Measurements from ENCODE around the gene NAV2.

Gene NAV2

DNA sequence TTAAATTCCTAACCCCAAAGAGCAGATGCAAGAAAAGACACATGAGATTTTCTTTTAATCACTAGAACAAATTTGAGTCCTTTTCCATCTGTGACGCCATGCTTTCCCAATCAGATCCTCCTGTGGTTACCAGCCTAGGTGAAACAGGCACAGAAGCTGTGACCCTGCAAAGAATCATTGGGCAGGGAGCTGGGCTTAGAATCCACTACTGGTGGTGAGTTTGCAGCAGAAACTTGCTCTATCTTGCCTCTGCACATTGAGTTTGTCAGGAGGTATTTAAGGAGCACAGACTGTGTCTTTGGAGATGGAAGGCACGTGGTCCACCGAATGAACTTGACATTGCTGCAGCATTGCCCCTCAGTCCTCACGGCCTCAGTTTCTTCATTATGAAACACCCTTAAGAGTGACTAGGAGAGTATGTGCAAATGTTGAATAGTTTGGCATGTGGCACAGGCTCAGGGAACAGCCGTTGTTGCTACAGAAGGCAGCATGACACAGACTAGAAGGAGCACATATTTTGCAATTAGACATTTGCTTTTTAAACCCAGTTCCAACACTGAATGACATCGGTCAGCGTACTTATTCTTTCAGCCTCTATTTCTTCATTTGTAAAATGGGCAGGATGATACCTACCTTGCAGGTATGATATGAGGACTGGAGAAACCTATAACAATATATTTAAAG lies 320.1 kb downstream of the NAV2 start:
- no peak for DNase-seq

DNA sequence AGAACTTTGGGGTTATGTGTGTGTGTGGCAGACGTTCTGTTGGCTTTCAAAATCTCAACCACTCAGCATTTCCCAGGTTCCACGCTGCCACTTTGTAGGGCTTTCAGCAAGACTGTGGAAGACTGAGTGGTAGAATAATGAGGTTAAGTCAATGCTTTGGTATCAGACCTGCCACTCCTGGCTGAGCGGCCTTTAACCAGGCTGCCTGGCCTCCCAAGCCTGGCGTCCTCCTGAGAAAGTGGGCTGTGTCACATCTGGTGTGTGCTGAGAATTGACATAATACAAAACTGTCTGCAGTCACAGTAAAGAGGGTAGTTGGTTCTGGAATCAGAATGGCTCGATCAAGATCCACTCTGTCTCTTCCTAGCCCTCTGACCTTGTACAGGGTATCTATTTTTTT lies 321.2 kb downstream of the NAV2 start:
- no peak for DNase-seq

DNA sequence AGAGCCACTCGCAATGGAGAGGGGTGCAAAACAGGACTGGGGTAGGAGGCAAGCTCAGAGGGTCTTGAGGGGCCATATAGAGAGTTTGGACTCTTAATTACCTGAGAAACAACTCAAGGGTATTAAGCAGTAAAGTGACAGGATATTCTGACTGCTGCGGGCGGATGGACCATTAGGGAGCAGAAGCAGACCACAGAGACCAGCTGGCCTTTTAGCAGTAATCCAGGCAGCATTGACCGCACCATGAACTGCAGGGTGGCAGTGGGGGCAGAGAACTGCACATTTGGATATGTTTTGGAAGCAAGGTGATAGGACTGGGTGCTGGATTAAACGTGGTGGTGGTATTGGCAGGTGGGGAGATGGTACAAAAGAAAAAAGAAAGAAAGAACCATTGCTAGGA lies 322.3 kb downstream of the NAV2 start:
- DNase-seq, result no peak

DNA sequence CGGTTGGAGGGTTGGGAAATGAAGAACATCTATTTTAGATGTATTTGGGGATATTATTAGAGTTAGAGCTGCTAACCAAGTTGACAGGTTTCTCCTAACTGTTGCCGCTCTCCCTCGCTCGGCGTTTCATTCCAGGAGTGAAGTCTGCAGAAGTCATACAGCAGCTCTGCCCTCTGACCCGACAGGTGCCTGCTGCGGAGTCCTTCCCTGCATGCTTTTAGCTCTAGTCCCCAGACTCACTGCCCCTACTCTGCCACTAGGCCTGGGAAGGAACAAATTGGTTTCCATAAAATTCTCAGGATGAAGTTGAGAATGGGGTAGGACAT lies 322.7 kb downstream of the NAV2 start:
- no peak for DNase-seq

DNA sequence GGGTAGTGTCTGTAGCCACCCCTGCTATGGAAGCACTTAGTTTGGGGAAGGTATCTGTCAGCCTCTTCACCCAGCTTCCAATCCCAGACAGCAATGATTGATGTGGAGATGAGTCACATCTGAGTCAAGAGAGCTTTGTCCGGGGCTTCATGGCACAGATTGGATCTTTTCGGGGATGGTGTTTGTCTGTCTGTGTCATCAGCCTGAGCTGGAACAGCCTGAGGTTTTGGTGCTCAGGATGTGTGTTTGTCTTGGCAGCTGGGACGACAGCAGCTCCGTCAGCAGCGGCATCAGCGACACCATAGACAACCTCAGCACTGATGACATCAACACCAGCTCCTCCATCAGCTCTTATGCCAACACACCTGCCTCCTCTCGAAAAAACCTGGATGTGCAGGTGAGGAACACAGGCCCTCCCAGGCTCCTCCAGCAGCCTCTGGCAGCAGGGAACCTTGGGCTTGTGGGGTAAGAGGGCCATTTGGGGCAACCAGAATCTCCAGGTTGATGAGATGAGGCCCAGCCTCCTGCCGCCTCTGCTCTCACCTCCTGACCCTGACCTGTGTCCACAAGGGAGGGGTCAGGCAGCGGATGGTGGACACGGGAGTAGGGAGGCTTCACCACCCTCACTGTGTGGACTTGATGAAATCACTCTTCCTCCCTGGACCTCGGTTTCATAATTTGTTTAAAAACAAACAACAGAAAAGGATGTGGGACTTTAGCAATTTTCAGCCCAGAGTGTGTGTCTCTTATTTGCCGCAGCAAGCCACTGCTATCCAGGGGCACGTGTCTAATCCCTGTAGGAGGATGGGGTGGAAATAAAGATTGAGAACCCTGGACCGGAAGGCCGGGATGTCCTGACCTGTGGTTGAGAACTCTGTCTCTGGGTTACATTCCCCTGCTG lies 323.3 kb downstream of the NAV2 start:
- DNase-seq, result no peak

DNA sequence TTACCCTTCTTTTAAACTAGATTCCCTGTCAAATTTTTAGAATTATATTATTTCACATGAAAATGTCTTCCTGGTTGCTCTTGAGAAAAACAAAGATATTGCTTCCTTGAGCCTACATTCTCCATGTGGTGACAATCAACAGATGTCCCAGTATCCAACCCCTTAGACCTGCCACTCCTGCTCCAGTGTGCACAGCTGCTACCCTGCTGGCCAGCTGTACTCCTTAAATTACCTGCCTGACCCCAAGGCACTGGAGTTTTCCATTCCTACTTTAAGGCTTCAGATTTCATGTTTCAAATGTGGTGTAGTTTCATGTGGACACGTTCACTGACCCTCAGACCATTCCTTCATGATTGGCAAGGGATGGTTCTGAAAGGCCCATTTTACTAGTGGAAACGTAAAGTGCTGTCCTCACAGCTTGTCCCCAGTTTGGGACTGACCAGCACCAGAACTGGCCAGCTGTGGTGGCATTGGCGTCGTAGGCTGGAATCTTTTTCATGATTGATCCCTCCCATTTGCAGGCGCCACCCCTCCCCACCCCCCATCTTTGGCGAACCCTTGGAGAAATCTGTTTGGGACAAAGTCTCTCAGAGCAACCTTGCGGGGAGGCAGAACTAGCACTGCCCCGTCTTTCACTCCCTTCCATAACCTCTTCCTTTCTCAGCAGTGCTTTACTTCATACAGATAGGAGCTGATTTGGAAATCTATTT lies 324.1 kb downstream of the NAV2 start:
- DNase-seq, result no peak

DNA sequence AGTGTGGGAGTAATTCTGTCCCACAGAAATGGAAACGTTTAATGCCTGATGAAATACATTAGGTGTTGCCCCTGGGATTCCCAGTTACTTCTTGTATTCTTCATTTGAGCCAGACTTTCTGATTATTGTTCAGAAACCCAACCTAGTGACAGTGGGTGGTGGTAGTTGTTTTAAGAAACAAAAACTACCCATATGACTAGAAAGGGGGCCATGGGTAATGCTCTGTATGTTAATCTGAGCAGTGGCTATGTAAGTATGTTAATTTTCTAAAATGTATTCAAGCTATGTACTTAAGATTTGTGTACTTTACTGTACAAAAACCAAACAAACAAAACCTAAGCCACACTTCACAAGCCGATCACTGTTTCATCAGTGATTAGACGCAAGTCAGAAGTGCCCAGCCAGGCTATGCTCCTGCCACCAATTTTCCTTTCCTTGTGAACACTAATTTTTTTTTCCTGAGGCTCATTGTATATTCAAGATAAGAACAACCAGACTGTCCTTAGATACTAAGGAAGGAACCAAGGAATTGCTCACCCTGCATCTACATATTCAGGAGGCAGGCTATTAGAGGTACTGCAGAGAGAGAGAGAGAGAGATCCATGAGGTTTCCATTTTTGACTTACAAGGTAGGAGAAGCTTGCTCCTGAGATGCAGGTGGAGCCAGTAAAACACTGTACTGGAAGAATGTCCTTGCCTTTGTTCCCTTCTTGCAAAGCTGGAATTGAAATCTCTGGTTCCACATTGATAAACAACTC lies 324.9 kb downstream of the NAV2 start:
- DNase-seq, result no peak

DNA sequence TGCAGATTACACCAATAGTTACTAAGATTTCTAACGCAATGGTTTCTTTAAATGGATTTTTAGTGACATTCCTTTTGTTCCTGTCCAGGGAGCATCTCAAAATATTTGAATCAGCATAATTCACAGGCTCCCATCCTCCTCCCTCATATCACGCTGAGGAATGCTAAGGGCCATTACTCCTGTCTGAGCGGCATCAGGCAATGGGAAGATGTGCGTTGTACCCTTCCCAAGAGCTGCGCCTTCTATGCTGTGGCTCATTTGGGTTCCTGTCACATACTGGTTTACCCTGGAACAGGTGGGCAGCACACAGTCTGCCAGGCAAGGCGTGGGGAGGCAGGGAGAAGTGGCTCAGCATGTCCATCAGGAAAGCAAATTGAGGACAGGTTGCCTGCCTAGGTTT lies 325.8 kb downstream of the NAV2 start:
- no peak for DNase-seq

DNA sequence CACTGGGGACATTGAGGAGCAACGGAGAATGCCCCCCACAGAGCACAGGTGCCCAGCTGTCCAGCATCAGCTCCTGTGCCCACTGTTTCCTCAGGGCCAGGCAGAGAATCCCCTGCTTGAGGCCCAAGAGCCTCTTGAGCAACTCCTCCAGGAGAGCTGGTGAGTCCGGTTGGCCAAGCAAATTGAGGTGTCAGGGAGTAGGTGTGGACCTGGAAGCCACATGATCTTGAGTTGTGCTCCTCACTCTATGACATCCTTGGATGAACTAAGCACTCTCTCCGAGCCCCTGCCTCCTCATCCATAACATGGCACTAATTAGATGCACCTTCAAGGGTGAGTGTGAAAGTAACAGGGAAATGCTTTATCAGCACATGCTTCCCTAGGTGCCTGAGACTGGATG lies 326.3 kb downstream of the NAV2 start:
- no peak for DNase-seq

DNA sequence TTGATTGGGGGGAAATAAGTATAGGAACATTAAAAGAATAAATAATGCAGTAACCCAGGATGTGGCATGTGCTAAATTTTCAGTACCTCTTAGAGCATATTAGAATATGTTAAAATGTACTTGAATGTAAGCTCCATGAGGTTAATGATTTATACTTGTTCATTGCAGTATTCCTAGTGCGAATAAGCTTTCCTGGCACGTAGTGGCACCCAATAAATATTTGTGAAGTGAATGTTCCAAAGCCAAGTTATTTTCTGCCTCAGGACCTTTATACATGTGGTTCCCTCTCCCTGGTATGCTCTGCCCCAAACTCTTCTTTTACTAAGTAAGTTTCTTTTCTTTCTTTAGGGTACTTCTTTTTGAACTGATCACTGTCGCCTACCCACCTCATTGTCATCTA lies 328.9 kb downstream of the NAV2 start:
- DNase-seq, result no peak

DNA sequence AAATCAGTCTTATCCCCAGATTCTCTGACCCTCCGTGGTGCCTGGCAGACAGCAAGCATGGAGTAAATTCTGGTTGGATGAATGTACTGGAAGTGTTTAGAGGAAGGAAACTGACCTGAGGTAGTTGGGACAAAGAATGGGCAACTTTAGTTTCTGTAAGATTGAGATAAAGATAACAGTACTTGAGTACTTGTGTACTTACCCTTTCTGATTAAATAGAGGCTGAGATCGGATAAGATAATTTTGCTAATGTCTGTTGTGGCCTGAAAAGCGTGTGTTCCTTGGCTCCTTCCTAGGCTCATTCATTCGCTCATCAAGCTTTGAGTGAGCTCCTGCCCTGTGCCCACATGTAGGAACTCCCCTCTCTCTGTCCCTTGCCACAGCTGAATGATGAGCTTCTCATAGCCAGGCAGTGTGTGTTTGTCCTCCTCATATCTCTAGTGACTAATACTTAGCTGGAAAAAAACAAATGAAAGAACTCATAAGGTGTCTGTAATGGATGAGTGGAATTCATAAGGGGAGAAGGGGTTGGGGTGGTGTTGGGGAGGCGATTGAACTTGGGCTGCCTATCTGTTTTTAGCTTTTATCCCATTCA lies 329.5 kb downstream of the NAV2 start:
- no peak for DNase-seq

DNA sequence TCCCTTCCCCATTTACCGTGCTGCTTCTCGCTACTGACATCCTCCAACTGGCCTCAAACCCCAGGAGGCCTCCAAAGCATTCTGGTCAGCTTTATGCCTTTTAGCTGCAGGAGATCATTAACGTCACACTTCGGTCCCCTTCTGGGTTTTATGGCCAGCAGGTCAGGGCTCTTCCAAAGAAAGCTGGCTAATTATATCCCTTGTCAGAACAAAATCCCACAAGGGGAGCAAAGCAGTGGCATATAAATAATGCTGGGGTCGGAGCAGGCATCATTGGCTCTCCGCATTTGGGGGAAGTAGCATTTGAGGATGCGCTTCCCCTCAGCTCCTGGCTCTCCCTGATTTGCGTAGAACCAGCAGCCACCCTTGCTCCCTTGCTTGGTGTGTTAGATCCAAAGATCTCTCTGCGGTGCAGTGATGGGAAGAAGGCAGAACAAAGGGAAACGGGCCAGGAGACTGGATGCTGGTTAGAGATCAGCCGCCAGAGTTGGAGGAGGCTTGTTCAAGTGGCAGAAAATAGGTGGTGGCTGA lies 330.2 kb downstream of the NAV2 start:
- DNase-seq, result no peak

DNA sequence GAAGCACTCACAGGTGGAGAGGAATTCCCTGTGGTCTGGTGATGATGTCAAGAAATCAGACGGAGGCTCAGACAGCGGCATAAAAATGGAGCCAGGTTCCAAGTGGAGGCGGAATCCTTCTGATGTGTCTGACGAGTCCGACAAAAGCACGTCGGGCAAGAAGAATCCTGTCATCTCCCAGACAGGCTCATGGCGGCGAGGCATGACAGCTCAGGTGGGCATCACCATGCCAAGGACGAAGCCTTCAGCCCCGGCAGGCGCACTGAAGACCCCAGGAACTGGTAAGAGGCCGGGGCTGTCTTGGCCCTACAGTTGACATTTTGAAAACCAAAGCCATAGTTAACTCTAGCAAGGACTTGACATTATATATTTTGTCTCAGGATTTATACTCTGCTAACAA lies 331.4 kb downstream of the NAV2 start:
- DNase-seq, result no peak

DNA sequence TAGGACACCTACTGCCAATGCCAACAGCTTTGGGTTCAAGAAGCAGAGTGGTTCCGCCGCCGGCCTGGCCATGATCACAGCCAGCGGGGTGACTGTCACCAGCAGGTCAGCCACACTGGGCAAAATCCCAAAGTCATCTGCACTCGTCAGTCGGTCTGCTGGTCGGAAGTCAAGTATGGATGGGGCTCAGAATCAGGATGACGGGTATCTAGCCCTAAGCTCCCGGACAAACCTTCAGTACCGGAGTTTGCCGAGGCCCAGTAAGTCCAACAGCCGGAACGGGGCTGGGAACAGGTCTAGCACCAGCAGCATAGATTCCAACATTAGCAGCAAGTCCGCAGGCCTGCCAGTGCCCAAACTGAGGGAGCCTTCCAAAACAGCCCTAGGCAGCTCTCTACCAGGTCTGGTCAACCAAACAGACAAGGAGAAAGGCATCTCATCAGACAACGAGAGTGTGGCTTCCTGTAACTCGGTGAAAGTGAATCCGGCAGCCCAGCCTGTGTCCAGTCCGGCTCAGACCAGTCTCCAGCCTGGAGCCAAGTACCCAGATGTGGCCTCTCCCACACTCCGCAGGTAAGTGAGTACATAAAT lies 332.6 kb downstream of the NAV2 start:
- DNase-seq, result no peak

DNA sequence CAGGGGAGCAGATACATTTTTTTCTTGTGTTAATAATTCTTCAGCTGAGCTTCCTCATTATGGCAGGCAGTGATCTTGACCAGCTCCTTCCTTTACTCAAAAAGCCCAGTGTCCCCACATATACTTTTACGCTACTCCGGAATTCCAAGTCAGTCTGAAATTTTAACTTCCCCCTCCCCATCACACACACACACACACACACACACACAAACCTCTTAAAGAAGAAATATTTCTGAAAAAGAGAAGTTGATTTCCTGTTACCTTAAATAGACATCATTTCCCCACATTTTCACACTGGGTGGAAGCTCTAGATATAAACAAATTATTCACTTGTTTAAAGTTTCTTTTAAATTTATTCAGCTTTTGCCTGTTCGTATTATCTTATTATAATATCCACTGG lies 333.8 kb downstream of the NAV2 start:
- DNase-seq, result no peak

DNA sequence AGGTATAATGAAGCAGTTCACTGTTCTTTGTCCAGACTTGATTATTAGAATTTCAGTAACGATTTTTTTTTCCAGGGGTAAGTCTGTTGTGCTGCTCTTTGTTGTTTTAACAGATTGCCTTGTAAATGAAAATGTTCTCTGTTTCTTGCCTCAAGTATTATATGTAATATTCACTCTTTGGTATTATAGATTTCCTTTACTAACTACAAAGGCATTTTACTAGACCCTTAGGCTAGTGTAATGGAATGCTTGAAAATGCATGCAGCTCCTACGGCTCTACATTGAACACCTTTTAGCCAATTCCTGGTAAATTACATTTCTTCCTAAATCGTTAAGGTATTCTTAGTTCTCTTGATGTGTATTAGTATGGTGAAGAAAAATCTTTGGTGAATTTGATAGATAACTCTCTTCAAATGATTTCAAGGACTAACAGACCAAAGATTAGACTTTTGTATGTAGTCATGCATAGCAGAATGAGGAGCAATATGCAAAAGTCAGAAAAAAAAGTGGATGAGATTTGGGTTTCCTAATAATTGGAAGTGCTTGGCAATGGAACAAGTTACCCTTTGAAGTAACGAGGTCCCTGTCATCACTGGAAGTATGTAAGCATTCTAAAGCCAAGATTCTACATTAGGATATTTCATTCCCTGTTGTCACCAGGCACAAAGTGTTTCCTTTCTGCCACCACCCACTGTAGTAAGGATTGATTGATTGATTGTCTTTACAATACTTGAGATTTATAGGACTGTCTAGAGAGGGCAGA lies 334.6 kb downstream of the NAV2 start:
- DNase-seq, result no peak

DNA sequence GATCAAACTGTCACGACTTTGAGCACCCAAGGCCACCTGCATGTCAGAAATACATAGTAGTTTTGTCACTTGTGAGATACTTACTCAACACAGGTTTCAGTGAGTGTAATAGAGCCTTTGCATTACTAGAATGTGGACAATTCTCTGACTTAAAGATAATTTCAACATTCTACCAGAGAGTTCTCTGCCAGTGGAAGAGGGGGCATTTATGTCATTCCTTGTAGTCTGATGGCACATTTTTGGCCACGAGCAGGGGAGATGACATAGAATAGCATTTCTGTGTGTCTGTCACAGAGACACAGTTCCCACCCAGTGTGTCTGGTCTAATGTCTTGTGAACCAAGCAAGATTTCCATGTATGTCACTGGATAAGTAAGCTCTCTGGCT lies 335.1 kb downstream of the NAV2 start:
- DNase-seq, result no peak

DNA sequence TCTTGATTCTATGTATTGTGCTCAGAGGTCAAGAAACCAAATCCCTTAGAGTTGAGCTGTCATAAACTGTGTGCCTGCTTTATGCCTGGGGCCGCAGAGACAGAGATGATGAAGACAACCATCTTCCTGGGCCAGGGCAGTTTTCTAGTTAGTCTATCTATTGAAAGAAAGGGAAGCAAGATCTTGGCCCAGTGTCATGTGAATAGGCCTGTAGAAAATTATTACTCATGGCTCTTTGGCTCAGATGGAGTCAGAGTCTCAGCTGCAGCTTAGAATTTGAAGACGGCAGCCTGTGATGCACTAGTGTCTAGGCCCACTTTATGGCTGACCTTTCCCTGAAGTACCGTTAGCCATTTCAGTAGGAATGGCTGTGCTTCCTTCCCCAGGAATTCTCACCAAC lies 335.6 kb downstream of the NAV2 start:
- no peak for DNase-seq

DNA sequence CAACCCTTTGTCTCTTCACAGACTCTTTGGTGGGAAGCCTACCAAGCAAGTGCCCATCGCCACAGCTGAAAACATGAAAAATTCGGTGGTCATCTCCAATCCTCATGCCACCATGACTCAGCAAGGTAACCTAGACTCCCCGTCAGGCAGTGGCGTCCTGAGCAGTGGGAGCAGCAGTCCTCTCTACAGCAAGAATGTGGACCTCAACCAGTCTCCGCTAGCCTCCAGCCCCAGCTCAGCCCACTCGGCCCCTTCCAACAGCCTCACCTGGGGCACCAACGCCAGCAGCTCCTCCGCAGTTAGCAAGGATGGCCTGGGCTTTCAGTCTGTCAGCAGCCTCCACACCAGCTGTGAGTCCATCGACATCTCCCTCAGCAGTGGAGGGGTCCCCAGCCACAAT lies 336.1 kb downstream of the NAV2 start:
- no peak for DNase-seq

DNA sequence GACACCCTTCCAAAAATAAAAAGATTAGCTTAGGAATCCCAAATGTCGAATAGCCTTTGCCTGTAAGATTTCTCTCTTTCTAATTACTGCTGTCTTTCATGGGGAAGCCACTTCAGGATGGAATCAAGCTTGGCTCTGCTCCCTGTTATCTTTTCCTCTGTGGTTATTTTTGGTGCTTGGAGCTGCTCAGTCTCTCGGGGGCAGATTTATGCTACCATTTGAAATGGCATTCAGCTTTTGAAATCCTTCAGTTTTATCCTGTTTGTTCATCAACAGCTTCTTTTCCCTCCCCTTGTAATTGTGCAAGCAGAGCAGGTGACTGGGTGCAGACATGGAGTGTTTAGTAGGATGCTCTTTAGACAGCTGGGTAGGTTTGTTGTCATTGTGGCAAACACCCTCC lies 336.6 kb downstream of the NAV2 start:
- DNase-seq, result no peak

DNA sequence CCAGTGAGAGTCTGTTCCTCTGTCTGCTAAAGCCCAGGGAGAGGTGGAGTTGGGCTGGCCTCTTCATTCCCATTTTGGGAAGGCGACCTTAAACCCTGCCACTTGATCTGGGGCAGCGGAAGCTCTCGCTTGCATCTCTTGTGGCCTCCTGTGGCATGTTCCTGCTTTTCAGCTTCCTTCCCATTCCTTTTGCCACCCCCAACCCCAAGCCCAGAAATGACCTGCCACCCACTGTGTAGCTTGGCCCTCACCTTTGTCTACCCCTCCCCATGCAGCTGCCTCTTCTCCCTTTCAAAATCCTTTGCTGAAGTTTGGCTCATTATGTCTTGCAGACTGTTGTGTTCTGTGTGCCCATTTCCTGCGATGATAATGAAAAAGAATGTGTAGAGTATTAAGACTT lies 337.4 kb downstream of the NAV2 start:
- no peak for DNase-seq

Measured in SIG-M5 (cell line).